ENCODE results near the gene RNF130. TPM values are rescaled to one million over a fixed set of nuclear protein-coding genes. Genes with fewer than 3 reads are reported as not detected.

RNF130 gene
- polyA plus RNA-seq, 4 donors: 70.2 to 96.0 (median 82.6) TPM

- no peak for DNase-seq (ENCODE audit: low read depth in 4 of 4, low spot score in 3 of 4)
Observed at GRCh38 chr5:179926657-179927056, 144.9 kb downstream of the RNF130 start.

GRCh38 chr5:179923436-179923835, 148.1 kb downstream of the RNF130 start:
- no peak for DNase-seq (ENCODE audit: low read depth in 4 of 4, low spot score in 3 of 4)

- DNase-seq (ENCODE audit: low read depth in 4 of 4, low spot score in 3 of 4): no peak
Observed at GRCh38 chr5:179920175-179920574, 151.4 kb downstream of the RNF130 start.

- DNase-seq (ENCODE audit: low read depth in 4 of 4, low spot score in 3 of 4): no peak
Observed at GRCh38 chr5:179919487-179920060, 152.0 kb downstream of the RNF130 start.

GRCh38 chr5:179918742-179919486, 152.6 kb downstream of the RNF130 start:
- DNase-seq (ENCODE audit: low read depth in 4 of 4, low spot score in 3 of 4): no peak

GRCh38 chr5:179916523-179916922, 155.0 kb downstream of the RNF130 start:
- no peak for DNase-seq (ENCODE audit: low read depth in 4 of 4, low spot score in 3 of 4)

- no peak for DNase-seq (ENCODE audit: low read depth in 4 of 4, low spot score in 3 of 4)
Observed at GRCh38 chr5:179915406-179915935, 156.1 kb downstream of the RNF130 start.

- DNase-seq (ENCODE audit: low read depth in 4 of 4, low spot score in 3 of 4): no peak
Observed at GRCh38 chr5:179914032-179914755, 157.4 kb downstream of the RNF130 start.

- DNase-seq (ENCODE audit: low read depth in 4 of 4, low spot score in 3 of 4): no peak
Observed at GRCh38 chr5:179913461-179913860, 158.1 kb downstream of the RNF130 start.

- DNase-seq (ENCODE audit: low read depth in 4 of 4, low spot score in 3 of 4): no peak
Observed at GRCh38 chr5:179912951-179913350, 158.6 kb downstream of the RNF130 start.

- DNase-seq (ENCODE audit: low read depth in 4 of 4, low spot score in 3 of 4): no peak
Observed at GRCh38 chr5:179912386-179912785, 159.2 kb downstream of the RNF130 start.

- DNase-seq (ENCODE audit: low read depth in 4 of 4, low spot score in 3 of 4): no peak
Observed at GRCh38 chr5:179909224-179909623, 162.3 kb downstream of the RNF130 start.

- no peak for DNase-seq (ENCODE audit: low read depth in 4 of 4, low spot score in 3 of 4)
Observed at GRCh38 chr5:179908528-179908927, 163.0 kb downstream of the RNF130 start.

- DNase-seq (ENCODE audit: low read depth in 4 of 4, low spot score in 3 of 4): peak; percentile 14 to 58 (median 50)
Observed at GRCh38 chr5:179907556-179908324, 163.8 kb downstream of the RNF130 start, which contains the start of gene TBC1D9B. TSS of gene TBC1D9B (minus strand) at chr5:179907897. CDS start at chr5:179907821, 76 bp downstream.

GRCh38 chr5:179906795-179907555, 164.6 kb downstream of the RNF130 start:
- peak in 1 of 4 donors; percentile 8 for DNase-seq (ENCODE audit: low read depth in 4 of 4, low spot score in 3 of 4)

GRCh38 chr5:179906294-179906794, 165.2 kb downstream of the RNF130 start:
- DNase-seq (ENCODE audit: low read depth in 4 of 4, low spot score in 3 of 4): no peak

- no peak for DNase-seq (ENCODE audit: low read depth in 4 of 4, low spot score in 3 of 4)
Observed at GRCh38 chr5:179905161-179905560, 166.4 kb downstream of the RNF130 start.
